Measurements from ENCODE around the gene ING3.

Gene ING3

DNA sequence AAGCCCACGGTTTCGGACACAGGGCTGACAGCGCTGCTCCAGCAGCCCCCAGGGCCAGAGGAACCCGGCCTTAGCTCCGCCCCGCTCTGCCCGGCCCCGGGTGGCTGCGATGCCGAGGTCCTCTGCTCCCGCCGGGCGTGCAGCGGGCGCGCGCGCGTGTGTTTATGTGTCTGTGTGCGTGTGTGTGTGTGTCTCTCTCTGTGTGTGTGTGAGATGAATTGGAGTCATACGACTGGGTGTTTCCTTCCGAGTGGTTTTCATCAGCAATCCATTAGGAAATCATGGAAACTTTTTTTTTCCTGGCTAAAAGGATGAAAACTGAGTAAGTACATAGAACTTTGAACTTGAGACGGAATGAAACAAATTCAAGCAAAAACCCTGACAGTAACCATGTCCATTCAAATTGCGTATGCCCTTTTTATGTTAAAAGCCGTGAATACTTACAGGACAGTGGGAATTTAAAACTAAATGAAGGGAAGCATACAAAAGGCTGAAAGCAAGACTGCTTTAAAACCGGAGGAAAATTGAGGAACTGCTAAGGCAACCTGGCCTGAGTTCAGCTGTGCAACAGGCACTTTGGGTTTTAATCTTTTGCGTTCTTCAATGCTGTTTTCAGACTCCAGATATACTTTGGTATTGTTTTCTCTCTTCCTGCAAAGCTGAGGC, 38.1 kb downstream of the ING3 start, which contains the start of gene CPED1:
Gene CPED1 (plus strand): TSS at position 121 of the 666 bp plus-strand sequence. CDS start 911 bp downstream, outside the sequence.
- in situ Hi-C loops (cut with MboI; ENCODE audit: low sequenced_read_pairs) = no loop called here

DNA sequence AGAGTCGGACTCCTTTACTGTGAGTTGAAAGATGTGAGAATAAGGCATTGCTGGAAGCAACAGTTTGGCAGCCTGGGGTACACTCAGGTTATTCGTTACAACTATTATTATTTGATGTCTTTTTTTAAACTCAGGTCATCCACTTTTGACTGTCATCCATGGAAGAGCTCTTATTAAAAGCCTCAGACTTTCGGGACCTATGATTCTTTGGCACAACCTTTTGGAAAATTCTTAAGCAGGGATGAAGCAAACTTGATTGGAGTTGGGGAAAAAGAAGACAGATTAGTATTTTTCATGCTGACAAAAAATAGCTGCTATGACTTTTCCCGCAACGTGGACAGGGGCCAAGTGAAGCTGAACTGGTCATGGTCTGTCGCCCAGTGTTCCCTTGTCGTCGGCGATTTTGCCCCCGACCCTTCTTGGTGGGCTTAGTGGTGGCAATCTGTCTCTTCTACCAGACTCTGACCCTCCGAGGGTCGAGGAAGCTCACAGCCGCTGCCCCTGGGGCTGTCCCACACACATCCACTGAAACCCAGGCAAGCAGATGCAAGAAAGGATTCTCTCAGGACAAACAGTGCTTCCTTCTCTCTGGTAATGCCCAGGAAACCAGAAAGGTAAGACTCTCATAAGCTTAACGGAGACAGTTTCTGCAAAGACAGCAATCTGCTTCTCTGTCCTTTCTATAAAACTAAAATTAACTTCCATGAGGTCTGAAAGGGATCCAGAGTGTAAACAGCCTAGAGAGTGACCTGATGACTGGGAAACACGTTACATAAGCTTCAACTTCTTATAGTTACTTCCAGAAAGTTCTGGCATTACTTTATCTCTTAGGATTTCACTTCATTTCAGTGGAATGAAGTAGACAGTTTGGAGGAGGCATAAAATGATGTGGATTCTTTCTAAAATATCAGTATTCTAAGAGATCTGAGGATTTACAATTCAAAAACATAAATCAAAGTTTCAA, 39.0 kb downstream of the ING3 start:
- in situ Hi-C loops (cut with MboI; ENCODE audit: low sequenced_read_pairs) = no loop called here

DNA sequence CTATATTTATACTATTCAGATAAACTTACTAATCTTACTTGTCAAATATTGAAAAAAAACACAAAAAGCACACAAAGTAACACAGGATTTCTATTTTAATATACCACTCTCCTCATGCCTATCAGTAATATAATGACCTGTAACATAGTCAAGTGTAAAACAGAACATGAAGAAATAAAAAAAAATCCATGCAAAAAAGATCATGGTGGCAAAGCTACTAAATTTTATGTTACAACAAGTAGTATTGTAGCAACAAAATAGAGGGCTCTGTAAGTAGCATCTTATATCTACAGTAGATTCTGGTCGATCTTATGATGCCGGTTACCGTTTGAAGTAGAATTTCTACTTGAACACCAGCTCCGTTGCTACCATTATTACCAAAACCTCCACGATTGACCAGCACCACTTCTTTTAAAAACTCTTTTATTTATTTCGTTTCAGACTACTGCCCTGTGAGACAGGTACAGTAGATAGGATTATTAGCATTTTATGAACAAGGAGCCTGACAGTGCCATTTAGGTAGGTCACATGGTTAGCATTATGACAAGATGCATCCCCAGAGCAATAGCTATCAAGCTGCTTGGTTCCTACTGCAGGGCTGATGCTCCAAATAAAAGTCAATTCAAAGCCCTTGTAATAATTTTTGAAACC, 40.0 kb downstream of the ING3 start:
- in situ Hi-C loops (cut with MboI; ENCODE audit: low sequenced_read_pairs) = no loop called here

DNA sequence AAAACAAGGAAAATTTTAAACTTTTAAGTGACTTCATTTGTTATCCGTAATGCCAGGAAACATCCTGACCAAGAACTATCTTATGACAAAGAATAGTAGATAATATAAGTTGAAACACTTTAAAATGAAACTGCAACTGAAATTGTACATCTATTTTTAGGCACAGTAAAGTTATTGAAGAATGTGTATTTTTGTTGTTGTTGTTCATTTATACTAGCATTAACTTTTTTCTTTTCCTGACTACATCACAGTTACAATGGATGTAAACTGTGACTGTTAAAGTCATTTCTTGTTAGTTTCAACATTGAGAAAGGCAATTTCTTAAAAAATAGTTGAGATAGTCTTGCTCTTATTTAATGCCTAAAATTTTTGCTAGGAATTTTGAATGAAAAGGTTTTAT, 40.6 kb downstream of the ING3 start:
- in situ Hi-C loops (cut with MboI; ENCODE audit: low sequenced_read_pairs) = no loop called here

DNA sequence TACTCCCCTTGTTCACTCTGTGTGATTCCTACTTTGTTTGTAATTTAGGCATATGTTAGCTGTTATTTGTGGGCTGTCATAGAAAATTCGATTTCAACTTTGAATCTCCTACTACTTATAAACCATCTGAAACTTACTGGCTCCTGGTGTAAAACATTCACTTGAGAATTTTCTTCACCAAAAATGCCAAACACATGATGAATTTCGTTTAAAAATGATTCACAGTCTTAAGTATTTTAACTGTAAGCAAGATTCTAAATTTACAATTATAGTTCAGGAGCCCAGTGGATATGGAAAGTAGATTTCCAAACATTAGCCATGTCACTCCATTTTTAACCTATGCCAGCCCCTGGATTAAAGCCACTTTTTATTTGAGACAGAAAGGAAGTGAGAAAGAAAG, 41.0 kb downstream of the ING3 start:
- in situ Hi-C loops (cut with MboI; ENCODE audit: low sequenced_read_pairs) = no loop called here

DNA sequence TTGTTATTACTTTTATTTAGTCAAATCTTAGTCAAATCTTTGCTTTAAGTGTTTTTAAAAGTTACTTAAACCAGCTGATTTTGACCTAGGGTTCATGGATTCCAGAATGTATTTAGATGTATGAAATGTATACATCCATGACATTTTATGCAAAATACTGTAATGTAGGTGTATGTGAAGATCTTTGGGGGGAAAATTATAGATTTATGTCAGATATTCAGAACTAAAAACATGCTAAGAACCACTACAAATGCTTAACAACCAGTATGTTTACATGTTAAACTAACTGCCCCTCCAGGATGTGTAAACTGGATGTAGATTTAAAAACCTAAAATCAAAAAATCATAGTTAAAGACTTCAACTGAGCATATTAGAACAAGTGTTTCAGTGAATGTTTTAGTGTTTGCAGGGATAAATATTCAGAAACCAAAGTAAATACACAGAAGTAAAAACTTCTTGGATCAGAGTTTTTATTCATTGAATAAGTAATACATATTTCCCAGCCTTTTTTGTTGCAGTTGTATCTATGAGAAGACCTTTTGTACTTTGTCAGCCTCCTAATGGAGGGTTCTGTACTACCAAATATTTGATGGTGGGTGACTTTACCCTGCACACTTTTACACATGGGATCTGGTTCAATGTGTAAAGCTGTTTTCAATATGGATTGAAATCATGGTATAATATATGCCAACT, 41.8 kb downstream of the ING3 start:
- in situ Hi-C loops (cut with MboI; ENCODE audit: low sequenced_read_pairs) = no loop called here

DNA sequence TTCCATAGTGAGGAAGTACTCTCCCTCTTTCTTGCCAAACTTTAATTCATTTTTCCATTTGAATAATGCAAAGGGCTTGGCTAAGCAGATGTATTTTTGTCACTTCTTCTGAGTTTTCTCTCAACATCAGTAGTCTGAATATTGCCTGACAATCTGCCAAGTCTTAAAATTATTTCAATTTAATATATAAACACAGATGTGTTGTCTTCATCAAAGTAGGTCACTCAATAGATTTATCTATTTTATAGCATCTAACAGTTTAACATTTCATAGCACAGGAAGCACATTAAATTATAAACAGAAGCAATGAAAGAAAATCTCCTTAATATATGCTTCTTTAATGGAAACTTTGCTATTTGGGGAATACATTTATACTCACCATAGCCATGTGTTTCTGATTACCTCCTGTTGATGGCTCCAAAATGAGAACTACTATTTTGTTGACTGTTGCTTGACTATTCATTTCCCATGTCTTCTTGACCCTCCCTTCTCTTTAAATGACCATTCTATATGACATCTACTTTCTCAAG, 42.5 kb downstream of the ING3 start:
- in situ Hi-C loops (cut with MboI; ENCODE audit: low sequenced_read_pairs) = no loop called here

DNA sequence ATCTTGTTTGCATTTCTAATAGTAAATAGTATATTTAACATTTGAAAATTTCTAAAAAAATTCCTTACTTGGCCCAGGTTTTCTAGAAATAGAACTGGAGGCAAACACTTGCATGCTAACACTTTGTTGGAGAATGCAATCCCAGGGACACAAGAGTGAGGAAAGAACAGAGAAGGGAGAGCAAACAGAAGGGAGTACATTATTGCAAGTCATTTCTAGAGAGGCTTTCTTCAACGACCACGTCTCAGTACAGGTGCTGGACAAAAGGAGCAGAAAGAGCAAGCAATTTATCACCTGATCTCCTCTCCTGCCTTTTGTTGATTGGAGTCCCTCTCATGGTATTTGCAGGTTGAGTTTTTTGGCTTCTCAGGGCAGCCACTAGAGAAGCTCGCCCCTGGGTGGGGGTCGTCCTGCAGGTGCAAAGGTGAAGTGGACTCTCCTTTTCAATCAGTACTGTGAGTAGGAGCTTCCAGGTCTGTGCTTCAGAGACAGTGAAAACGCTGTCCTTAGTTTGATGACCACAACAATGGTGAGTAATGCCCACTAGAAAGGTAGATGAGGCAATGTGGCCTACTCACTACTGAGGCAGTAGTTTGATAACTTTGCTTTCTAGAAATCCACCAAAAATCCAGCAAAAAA, 43.1 kb downstream of the ING3 start:
- in situ Hi-C loops (cut with MboI; ENCODE audit: low sequenced_read_pairs) = no loop called here

DNA sequence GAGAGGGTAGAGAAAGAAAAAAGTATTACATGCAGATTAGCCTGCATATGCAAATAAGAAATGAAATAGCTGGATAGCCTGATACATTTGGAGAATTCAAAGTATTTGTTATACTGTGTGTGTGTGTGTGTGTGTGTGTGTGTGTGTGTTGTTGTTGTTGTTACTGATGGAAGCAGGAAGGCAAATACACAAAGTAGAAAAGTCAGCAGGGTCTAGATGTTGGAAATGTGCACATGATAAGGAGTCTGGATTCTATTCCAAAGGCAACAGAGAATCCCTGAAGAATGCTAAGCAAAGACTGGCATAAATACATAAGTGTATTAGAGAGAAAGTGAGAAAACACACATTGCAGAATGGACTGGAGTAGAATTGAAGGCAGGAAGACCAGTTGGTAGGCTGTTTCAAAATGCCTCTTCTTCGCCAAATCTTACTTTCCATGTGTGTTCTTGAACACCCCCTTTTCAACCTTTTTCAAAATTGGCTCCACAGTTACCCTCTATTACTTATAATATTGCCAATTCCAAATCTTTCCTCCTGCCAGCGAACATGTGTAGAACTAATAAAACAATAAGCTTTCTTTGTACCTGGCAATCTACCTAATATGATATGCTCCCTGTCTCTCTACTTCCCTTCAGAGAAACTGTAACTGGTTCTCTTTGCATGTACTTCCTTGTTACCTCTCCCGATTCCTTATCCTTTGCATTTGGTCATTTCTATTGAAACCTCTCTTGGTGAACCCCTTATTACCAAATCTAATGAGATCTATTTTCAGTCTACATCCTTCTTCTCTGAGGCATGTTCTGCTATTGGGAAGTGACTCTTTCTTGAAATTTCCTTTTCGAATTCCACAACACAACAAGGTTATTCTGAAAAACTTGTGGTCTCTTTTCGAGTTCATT, 44.2 kb downstream of the ING3 start:
- in situ Hi-C loops (cut with MboI; ENCODE audit: low sequenced_read_pairs) = no loop called here

DNA sequence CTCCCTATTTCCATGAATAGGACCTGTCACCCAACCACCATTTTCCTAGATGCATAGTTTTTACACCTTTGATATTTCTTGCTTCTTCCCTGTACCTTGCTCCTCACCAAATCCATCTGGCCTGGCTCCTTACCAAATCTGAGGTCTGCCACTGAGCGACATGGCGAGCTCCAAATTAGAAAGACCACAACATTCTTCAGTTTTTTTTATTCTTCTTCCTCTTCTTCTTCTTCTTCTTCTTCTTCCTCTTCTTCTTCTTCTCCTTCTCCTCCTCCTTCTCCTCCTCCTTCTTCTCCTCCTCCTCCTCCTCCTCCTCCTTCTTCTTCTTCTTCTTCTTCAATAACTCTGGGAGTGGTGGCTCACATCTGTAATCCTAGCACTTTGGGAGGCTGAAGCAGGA, 45.1 kb downstream of the ING3 start:
- in situ Hi-C loops (cut with MboI; ENCODE audit: low sequenced_read_pairs) = no loop called here

DNA sequence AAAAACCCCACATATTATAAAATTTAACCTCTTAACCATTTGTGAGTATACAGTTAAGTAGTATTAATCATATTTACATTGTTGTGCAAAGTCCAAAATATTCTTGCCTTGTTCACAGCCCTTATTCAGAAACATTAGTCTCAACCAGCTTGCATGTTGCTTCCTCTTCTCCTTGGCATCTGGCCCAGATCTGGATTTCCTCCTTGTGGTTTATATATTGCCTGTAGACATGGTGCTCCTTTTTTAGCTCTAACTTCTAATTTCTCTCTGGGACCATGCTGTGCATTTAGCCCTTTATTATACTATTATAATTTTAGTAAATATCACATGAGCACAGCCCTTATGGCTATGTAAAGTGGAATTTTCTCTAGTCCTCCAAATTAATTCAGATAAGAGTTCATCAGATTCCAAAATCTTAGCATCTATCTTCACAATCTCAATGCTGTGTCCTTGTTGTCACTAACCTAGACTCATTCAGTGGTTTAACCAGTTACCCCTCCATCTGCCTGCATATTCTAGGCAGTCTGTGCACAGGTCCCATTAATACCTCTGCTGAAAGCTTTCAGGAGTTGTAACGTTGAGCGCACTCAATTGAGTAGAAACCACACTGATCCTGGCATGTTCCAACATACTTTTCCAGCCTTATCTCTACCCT, 45.9 kb downstream of the ING3 start:
- in situ Hi-C loops (cut with MboI; ENCODE audit: low sequenced_read_pairs) = no loop called here

DNA sequence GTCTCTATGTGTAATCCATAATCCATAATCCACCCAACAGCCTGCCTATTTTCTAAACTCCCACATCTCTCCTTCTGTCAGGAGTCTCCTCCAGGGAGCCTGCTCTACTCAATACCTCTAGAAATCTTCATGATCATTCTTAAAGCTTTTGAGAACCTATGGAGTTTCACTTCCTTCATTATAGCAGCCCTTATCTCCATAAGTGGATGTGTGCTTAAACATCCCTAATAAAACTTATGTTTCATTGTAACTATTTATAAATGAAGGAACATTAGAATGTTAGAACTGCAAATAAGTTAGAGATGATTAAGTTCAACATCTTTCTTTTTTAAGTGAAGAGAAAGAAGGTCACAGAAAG, 46.4 kb downstream of the ING3 start:
- in situ Hi-C loops (cut with MboI; ENCODE audit: low sequenced_read_pairs) = no loop called here

DNA sequence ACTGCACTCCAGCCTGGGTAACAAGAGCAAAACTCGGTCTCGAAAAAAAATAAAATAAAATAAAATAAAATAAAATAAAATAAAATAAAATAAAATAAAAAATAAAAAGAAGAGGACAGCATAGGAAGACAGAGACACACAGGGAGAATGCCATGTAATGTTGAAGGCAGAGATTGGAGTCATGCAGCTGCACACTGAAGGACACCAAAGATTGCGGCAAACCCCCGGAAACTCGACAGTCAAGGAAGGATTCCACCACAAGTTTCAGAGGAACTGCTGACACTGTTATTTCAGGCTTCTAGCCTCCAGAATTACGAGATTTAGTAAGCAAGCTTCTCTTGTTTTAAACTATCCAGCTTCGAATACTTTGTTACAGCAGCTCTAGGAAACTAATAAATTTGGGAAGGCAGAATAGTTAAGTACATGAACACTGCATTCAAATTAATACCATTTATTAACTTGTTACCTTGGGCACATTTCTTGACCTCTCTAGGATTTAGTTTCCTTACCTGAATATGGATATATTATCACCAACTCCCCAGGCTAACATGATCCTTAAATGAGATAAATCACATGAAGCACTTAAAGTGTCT, 47.4 kb downstream of the ING3 start:
- in situ Hi-C loops (cut with MboI; ENCODE audit: low sequenced_read_pairs) = no loop called here

DNA sequence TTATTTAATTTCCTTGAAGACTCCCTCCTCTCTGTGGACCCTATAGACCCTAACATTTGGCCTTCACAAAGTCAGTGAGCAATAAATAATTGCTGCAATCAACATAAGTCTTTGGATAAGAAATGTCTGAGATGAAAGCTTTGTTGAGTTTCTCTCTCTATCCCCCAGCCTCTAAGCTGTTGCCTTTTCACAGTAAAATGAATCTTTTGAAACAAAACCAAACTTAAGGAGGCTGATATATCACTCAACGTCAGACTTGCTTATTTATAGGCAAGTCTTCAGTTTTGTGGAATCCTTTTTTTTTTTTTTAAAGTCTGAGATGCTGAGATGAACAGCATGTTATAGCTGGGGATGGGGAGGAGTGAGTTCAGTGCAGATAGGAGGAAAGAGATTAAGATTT, 47.9 kb downstream of the ING3 start:
- in situ Hi-C loops (cut with MboI; ENCODE audit: low sequenced_read_pairs) = no loop called here

DNA sequence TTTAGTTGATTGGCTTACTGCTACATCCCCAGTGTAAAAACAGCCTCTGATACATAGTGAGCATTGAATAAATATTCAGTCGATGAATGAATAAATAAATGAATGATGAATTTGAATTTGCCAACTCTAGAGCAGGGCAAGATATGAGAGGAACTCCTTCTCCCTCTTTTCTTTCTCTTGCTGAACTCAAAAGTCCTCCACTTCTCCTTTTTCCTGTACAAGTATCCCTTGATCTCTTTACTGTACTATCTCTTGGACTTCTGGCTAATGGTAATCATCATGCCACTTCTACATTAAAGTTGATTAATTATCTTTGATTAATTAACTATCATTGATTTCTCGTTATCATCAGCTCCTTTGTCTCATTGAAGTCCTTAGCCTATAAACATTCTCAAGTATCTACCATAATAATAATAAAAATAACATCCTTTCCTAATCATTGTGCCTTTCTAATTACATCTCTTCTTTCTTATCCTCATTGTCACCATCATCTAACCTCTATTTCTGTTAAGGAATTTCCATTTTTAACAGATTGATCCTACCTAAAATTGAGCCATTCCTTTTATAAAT, 48.5 kb downstream of the ING3 start:
- in situ Hi-C loops (cut with MboI; ENCODE audit: low sequenced_read_pairs) = no loop called here

DNA sequence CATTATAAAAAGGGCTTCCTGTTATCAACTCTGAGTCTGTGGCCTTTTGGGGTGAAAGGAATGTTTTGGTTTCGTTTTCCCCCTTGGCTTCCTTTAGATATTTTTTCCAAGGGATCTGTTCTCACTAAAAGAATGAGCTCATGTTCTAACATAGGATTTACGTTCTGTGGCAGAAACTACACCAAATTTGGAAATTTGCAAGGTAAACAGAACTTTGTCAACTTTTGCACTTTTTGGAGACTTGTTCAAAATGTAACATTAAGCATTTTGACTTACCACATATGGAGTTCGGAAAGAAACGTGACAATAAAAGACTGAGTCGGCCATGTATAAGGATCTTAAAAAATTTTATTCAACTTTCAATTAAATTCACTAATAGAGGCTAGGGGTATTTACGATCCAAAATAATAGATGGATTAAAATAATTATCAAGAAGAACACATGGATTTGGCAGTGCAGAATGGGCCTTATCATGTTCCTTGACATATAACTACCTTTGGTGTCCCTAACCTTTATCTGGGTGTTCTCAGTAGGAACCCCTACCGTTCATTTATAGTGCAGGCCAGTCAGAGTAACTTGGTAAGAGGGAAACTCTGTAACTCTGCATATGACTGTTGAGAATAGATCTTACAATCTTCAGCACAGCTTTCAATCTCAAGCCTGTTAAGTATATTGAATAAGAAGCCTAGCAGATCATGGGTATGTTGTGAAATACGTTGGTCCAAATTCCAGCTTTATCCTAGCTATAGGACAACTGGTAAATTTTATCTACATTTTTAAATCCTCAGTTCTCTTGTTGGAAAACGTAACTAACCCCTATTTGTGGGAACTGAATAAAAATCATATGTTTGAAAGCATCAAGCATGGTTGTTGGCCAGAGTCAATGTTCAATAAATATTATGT, 49.8 kb downstream of the ING3 start:
- in situ Hi-C loops (cut with MboI; ENCODE audit: low sequenced_read_pairs) = no loop called here

DNA sequence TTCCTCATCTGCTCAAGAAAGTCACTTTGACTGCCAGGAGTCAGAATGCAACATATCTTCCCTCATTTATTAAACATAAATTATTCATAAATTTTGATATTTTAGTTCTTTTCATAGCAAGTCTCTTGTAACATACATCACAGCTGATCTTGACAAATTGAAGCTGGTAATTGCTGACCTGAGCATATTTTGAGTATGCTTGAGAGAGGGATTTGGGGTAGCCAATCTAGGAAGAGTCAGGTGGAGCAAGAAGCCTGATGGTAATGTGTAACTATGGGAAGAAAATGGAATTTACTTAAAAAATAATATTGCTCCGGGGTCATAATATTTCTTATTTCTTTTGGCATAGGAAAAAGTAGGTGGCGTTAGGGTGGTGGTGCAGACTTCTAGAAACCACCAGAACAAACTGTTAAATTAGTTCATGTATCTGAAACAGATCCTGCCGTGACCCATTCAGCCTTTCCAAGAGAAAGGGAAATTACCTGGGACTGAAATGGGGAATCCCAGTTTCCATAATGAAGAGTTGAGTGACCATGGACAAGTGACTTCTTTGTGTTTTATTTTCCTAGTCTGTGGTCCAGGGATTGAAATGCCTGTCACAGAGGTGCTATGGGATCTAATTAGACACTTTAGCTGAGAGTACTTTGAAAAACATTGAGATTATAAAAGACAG, 50.8 kb downstream of the ING3 start:
- in situ Hi-C loops (cut with MboI; ENCODE audit: low sequenced_read_pairs) = no loop called here
